Aorta (tissue), 5 donors: ENCODE measurements around the gene AIRE. TPM values are rescaled to one million over a fixed set of nuclear protein-coding genes. Genes with fewer than 3 reads are reported as not detected.

ENCODE experiments used
- ATAC-seq: fragments of 200-7000 bp; cut with Tn5 transposase; one replicate; pipeline ENCODE4 v1.9.1; 2022; ENCODE audit warnings: moderate library complexity; ENCODE audit not compliant: low FRiP score
- DNase-seq, 2 donors: peaks; one replicate each; pipeline ENCODE4 v3.0.0-alpha.2; 2020
- H3K27ac ChIP-seq, 2 donors: one replicate each; pipeline ENCODE4 v1.5.1; 2013; ENCODE audit warnings: low read length in 2 of 2, mild to moderate bottlenecking in 2 of 2, moderate library complexity in 2 of 2, control low read depth in 1 of 2, inconsistent platforms in 1 of 2, low read depth in 1 of 2
- H3K27me3 ChIP-seq, 2 donors: one replicate each; pipeline ENCODE4 v1.6.1; 2013; ENCODE audit warnings: control low read depth in 1 of 2, low read length in 1 of 2, mild to moderate bottlenecking in 1 of 2, moderate library complexity in 1 of 2; ENCODE audit not compliant: insufficient read depth in 2 of 2, control insufficient read depth in 1 of 2
- H3K36me3 ChIP-seq, 2 donors: one replicate each; pipeline ENCODE4 v1.6.1; 2013; ENCODE audit warnings: control low read depth in 1 of 2, low read length in 1 of 2, mild to moderate bottlenecking in 1 of 2; ENCODE audit not compliant: insufficient read depth in 2 of 2, control insufficient read depth in 1 of 2
- H3K4me1 ChIP-seq, 2 donors: one replicate each; pipeline ENCODE4 v1.6.1; 2013; ENCODE audit warnings: low read length in 2 of 2, control low read depth in 1 of 2, mild to moderate bottlenecking in 1 of 2, moderate library complexity in 1 of 2; ENCODE audit not compliant: insufficient read depth in 2 of 2, control insufficient read depth in 1 of 2
- H3K4me3 ChIP-seq, 2 donors: one replicate each; pipeline ENCODE4 v1.5.1; 2013; ENCODE audit warnings: low read length in 2 of 2, control low read depth in 1 of 2, mild to moderate bottlenecking in 1 of 2
- H3K9me3 ChIP-seq: one replicate; pipeline ENCODE4 v1.6.1; 2013; ENCODE audit warnings: mild to moderate bottlenecking, low read length; ENCODE audit not compliant: control insufficient read depth
- WGBS, 2 donors: extraction: QIAGEN DNeasy Blood & Tissue Kit; methylation state at CpG; one replicate each; pipeline ENCODE4 v1.1.7; 2013; 5-methylcytosine and 5-hydroxymethylcytosine counted together
- intact Hi-C, 2 donors: fragments of 100-400 bp; cut with DNase I; formaldehyde crosslinking; loops; one replicate each; pipeline versions ENCODE4 v1.14.2 to v1.15.0; 2022
- polyA plus RNA-seq, 2 donors: library from polyadenylated mRNA; stranded (reverse); fragments of 200-250 nt; gene quantifications; one replicate each; pipeline ENCODE4 v1.2.3, GENCODE V29; 2013
- total RNA-seq, 2 donors: library from RNA; stranded (reverse); fragmentation: NEBNext Ultra II Directional; extraction: Animal tissue kit (Norgen Biotek cat#: 25700); gene quantifications; one replicate each; pipeline ENCODE4 v1.2.1, GENCODE V29; 2021
- donor health status: healthy with polysubstance abuse.
- donor health status: Bipolar disorder and iron deficiency.
- donor health status: DM: no; HTN: no; CAD: no.
- donor health status: DM: no; HTN: no; CAD: no.
- donor health status: DM: yes; HTN: yes; CAD: no.

The AIRE gene
- total and polyA plus RNA-seq, 4 donors, result 0.19 TPM; not detected in 3

DNA sequence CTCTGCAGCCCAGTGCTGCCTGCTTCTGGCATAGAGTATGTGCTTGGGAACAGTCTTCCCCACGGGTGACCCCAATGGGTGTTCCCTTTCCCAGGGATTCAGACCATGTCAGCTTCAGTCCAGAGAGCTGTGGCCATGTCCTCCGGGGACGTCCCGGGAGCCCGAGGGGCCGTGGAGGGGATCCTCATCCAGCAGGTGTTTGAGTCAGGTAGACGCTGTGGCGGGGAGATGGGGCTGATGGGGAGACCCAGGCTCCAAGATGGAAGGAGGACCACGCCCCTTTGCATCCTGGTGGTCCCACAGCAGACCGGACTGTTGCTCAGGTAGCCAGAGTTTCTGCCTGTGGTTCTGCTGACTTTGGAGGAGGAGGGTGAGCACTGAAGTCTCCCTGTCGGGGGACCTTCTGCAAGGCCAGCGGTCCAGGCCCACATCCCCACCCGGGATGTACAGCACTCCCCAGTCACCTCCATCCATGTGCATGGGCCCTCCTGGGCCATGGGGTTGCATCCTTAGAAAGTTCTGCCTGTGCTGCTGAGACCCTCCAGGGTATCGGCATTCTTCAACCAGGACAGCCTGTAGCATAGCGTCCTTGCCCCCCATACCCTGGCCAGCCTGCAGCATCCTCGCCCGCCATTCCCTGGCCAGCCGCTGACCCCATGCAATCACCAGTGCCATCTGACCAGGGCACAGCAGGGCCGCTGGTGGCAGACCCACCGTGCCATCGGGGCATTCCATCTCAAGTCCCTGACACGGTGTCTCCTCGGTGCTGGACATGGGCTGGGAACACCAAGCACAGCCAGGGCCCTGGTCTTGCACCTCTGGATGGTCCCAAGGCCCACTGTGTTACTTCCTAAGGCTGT, 2.8 kb downstream of the AIRE start:
- H3K4me3 ChIP-seq, result no peak overlapping the region
- no peak overlapping the region for H3K27ac ChIP-seq
- DNase-seq (peak in 1 of 2 donors; percentile 41), ATAC-seq (no peak)
- intact Hi-C loops, result no loop called here
- 89 to 92% methylated on average over 23 of the region's 23 CpGs for WGBS, 2 donors
- H3K36me3 ChIP-seq, result no peaks in the 10 kb centered on the region
- no peaks in the 10 kb centered on the region for H3K4me1 ChIP-seq
- H3K27me3 ChIP-seq, result no peaks in the 10 kb centered on the region
- H3K9me3 ChIP-seq, result no peaks in the 10 kb centered on the region

- Histone ChIP-seq H3K27me3 (no peaks in the 10 kb centered on the region), H3K9me3 (no peaks in the 10 kb centered on the region), H3K4me1 (no peaks in the 10 kb centered on the region), H3K4me3 (no peak overlapping the region), H3K36me3 (no peaks in the 10 kb centered on the region), H3K27ac (no peak overlapping the region)
- ATAC-seq (no peak), DNase-seq (peak in 1 of 2 donors; percentile 29)
- intact Hi-C loops, result no loop called here
- WGBS, 2 donors, result 86 to 88% methylated on average over 19 to 24 of the region's 24 CpGs
Measured at GRCh38 chr21:44289381-44290010, 3.8 kb downstream of the AIRE start.

- H3K9me3 ChIP-seq, result no peaks in the 10 kb centered on the region
- H3K36me3 ChIP-seq, result no peaks in the 10 kb centered on the region
- no peaks in the 10 kb centered on the region for H3K4me1 ChIP-seq
- DNase-seq (peak in 1 of 2 donors; percentile 40), ATAC-seq (no peak)
- no peak overlapping the region for H3K4me3 ChIP-seq
- H3K27me3 ChIP-seq, result no peaks in the 10 kb centered on the region
- no peak overlapping the region for H3K27ac ChIP-seq
- WGBS, 2 donors, result 82 to 83% methylated on average over 16 of the region's 16 CpGs
- intact Hi-C loops, result no loop called here
Measured at GRCh38 chr21:44290327-44291077, 4.8 kb downstream of the AIRE start.

- DNase-seq, result peak in 1 of 2 donors; percentile 42
- WGBS, 2 donors, result 85 to 88% methylated on average over 33 of the region's 33 CpGs
- no peaks in the 10 kb centered on the region for H3K27me3 ChIP-seq
Measured at GRCh38 chr21:44291078-44291935, 5.6 kb downstream of the AIRE start.

DNA sequence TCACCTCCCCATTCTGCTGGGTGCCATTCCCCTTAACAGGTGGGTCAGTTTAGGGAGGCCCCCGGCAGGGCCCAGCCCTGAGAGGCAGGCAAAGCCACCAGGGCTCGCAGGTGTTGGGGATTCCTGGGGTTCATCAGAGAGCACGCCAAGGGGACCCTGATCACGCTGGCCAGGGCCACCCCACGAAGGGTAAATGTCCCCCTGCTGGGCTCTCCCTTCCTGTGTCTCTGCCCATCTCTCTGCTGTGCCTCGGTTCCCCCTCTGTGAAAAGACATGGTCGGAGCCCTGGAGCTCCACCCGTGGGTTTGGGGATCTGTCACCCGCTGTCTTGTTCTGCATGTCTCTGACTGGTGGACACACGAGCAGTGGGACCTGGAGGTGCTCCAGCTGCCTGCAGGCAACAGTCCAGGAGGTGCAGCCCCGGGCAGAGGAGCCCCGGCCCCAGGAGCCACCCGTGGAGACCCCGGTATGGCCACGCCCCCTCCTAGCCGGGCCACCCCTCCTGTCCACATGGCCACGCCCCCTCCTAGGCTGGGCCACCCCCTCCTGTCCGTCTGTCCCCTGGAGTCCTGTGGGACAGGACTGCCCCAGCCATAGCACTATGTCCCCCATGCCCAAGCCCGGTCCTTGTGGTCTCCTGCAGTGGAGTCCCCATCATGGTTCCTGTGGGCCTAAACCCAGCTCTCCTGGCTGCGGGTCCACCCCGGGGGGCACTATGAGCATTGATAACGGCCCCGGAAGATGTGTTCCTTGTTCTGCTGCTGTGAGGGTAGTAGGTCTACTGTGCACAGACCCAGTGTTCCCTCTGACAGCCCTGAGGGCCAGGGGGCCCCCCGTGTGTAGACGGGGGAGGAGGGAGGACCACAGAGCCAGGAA, 6.5 kb downstream of the AIRE start:
- no peaks in the 10 kb centered on the region for H3K4me1 ChIP-seq
- H3K4me3 ChIP-seq, result no peak overlapping the region
- WGBS, 2 donors, result 62 to 63% methylated on average over 24 to 25 of the region's 25 CpGs
- DNase-seq (peak in 1 of 2 donors; percentile 45), ATAC-seq (no peak)
- intact Hi-C loops, result no loop called here
- no peaks in the 10 kb centered on the region for H3K9me3 ChIP-seq
- no peak overlapping the region for H3K27ac ChIP-seq
- H3K36me3 ChIP-seq, result no peaks in the 10 kb centered on the region
- H3K27me3 ChIP-seq, result no peaks in the 10 kb centered on the region

More at GRCh38 chr21:44291078-44291935, 5.6 kb downstream of the AIRE start:
- intact Hi-C loops, result no loop called here
- ATAC-seq, result no peak
- Histone ChIP-seq H3K27ac (no peak overlapping the region), H3K36me3 (no peaks in the 10 kb centered on the region), H3K9me3 (no peaks in the 10 kb centered on the region), H3K4me3 (no peak overlapping the region), H3K4me1 (no peaks in the 10 kb centered on the region)

- intact Hi-C loops, result no loop called here
Measured at GRCh38 chr21:44292812-44293195, 7.1 kb downstream of the AIRE start.

DNA sequence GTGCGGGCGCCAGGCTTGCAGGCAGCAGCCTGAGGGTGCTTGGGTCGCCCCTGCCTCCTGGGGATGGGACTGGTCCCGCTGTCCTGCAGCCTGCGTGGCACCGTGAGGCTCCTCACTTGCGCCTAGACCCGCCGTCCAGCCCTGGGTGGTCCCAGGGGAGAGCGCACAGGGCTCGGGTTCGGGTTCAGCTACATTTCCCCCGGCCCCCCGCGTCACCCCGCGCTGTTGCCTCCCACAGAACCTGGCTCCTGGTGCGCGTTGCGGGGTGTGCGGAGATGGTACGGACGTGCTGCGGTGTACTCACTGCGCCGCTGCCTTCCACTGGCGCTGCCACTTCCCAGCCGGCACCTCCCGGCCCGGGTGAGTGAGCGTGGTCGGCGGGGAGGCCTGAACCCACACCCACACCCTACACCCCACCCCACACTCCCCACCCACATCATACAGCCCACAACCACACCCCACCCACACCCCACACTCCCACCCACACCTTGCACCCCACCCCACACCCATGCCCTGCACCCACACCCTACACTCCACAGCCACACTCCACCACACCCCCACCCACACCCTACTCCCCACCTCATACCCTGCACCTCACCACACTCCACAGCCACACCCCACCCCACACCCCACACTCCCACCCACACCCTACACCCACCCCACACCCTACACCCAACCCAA, 8.0 kb downstream of the AIRE start:
- Histone ChIP-seq H3K9me3 (no peaks in the 10 kb centered on the region), H3K4me3 (no peak overlapping the region), H3K27ac (no peak overlapping the region), H3K36me3 (no peaks in the 10 kb centered on the region), H3K4me1 (no peaks in the 10 kb centered on the region), H3K27me3 (no peaks in the 10 kb centered on the region)
- WGBS, 2 donors, result 93 to 94% methylated on average over 31 to 33 of the region's 33 CpGs
- DNase-seq (peak in 1 of 2 donors; percentile 46), ATAC-seq (no peak)
- intact Hi-C loops, result no loop called here

More at GRCh38 chr21:44292812-44293195, 7.1 kb downstream of the AIRE start:
- Histone ChIP-seq H3K27ac (no peak overlapping the region), H3K4me1 (no peaks in the 10 kb centered on the region), H3K27me3 (no peaks in the 10 kb centered on the region), H3K36me3 (no peaks in the 10 kb centered on the region), H3K4me3 (no peak overlapping the region), H3K9me3 (no peaks in the 10 kb centered on the region)
- DNase-seq (peak in 1 of 2 donors; percentile 45), ATAC-seq (no peak)
- WGBS, 2 donors, result 89 to 90% methylated on average over 15 of the region's 15 CpGs
